22Rv1 (cell line): ENCODE results near the gene CFAP410.

Experiments used
- H3K27ac ChIP-seq: fragments of 450-650 bp; 2 replicates; pipeline ENCODE4 v1.5.1; 2017
- CTCF ChIP-seq: fragments of 450-650 bp; IDR thresholded peaks from 2 replicates; pipeline ENCODE4 v1.5.1; 2017; ENCODE audit warnings: mild to moderate bottlenecking
- ZFX ChIP-seq: fragments of 450-650 bp; IDR thresholded peaks from 2 replicates; pipeline ENCODE4 v1.6.1; 2017; ENCODE audit warnings: antibody characterized with exemption, borderline replicate concordance

CFAP410 gene

GRCh38 chr21:44375761-44376241 lies 36.6 kb upstream of the CFAP410 start:
- TF ChIP-seq CTCF (no peak), ZFX (no peak)
- no peak overlapping the region for H3K27ac ChIP-seq

GRCh38 chr21:44375281-44375651 lies 36.1 kb upstream of the CFAP410 start:
- H3K27ac ChIP-seq: no peak overlapping the region
- TF ChIP-seq ZFX (no peak), CTCF (no peak)

- H3K27ac ChIP-seq: no peak overlapping the region
- TF ChIP-seq CTCF (no peak), ZFX (no peak)
Observed at GRCh38 chr21:44374601-44375280, 35.6 kb upstream of the CFAP410 start.

- TF ChIP-seq ZFX: no peak
- no peak for TF ChIP-seq CTCF
- no peak overlapping the region for H3K27ac ChIP-seq
Observed at GRCh38 chr21:44372616-44373015, 33.4 kb upstream of the CFAP410 start.

GRCh38 chr21:44371596-44371995 lies 32.4 kb upstream of the CFAP410 start:
- no peak for TF ChIP-seq ZFX
- TF ChIP-seq CTCF: no peak
- no peak overlapping the region for H3K27ac ChIP-seq

GRCh38 chr21:44370786-44371410 lies 31.7 kb upstream of the CFAP410 start:
- no peak for TF ChIP-seq ZFX
- no peak for TF ChIP-seq CTCF
- no peak overlapping the region for H3K27ac ChIP-seq

- no peak for TF ChIP-seq ZFX
- TF ChIP-seq CTCF: no peak
Observed at GRCh38 chr21:44370027-44370735, 31.0 kb upstream of the CFAP410 start.

More at GRCh38 chr21:44370027-44370735, 31.0 kb upstream of the CFAP410 start:
- H3K27ac ChIP-seq: no peak overlapping the region
